HEK293T (cell line): ENCODE measurements around the gene ZCCHC7.

Experiments
- ARNT ChIP-seq: fragments of 450-650 bp; IDR thresholded peaks from 2 replicates; pipeline ENCODE4 v1.6.1; 2017; ENCODE audit warnings: mild to moderate bottlenecking
- BHLHE40 ChIP-seq: fragments of 450-650 bp; IDR thresholded peaks from 2 replicates; pipeline ENCODE4 v1.6.1; 2016; ENCODE audit warnings: mild to moderate bottlenecking, moderate library complexity, borderline replicate concordance
- CTBP1 ChIP-seq: fragments of 450-650 bp; IDR thresholded peaks from 2 replicates; pipeline ENCODE4 v1.6.1; 2016; ENCODE audit warnings: borderline replicate concordance
- ELF4 ChIP-seq: fragments of 450-650 bp; IDR thresholded peaks from 2 replicates; pipeline ENCODE4 v1.6.1; 2017; ENCODE audit warnings: antibody characterized with exemption
- FOXK2 ChIP-seq: fragments of 450-650 bp; IDR thresholded peaks from 2 replicates; pipeline ENCODE4 v1.6.1; 2016; ENCODE audit warnings: mild to moderate bottlenecking
- FOXM1 ChIP-seq: fragments of 450-650 bp; IDR thresholded peaks from 2 replicates; pipeline ENCODE4 v1.6.1; 2017; ENCODE audit warnings: mild to moderate bottlenecking, borderline replicate concordance
- HDGF ChIP-seq: fragments of 450-650 bp; IDR thresholded peaks from 2 replicates; pipeline ENCODE4 v1.6.1; 2017; ENCODE audit warnings: antibody characterized with exemption, borderline replicate concordance
- LEF1 ChIP-seq: fragments of 450-650 bp; IDR thresholded peaks from 2 replicates; pipeline ENCODE4 v1.6.1; 2017; ENCODE audit warnings: mild to moderate bottlenecking, borderline replicate concordance
- NFRKB ChIP-seq: fragments of 450-650 bp; IDR thresholded peaks from 2 replicates; pipeline ENCODE4 v1.6.1; 2016; ENCODE audit warnings: mild to moderate bottlenecking, moderate library complexity
- SP1 ChIP-seq: fragments of 450-650 bp; IDR thresholded peaks from 2 replicates; pipeline ENCODE4 v1.6.1; 2017
- SUZ12 ChIP-seq: fragments of 450-650 bp; IDR thresholded peaks from 2 replicates; pipeline ENCODE4 v1.6.1; 2016; ENCODE audit warnings: mild to moderate bottlenecking
- TARDBP ChIP-seq: fragments of 450-650 bp; IDR thresholded peaks from 2 replicates; pipeline ENCODE4 v1.6.1; 2016
- ZNF384 ChIP-seq: fragments of 450-650 bp; IDR thresholded peaks from 2 replicates; pipeline ENCODE4 v1.6.1; 2016
- TF ChIP-seq, protein P1 (sequence below): fragments of 450-650 bp; IDR thresholded peaks from 2 replicates; pipeline ENCODE4 v1.6.1; 2016

DNA sequence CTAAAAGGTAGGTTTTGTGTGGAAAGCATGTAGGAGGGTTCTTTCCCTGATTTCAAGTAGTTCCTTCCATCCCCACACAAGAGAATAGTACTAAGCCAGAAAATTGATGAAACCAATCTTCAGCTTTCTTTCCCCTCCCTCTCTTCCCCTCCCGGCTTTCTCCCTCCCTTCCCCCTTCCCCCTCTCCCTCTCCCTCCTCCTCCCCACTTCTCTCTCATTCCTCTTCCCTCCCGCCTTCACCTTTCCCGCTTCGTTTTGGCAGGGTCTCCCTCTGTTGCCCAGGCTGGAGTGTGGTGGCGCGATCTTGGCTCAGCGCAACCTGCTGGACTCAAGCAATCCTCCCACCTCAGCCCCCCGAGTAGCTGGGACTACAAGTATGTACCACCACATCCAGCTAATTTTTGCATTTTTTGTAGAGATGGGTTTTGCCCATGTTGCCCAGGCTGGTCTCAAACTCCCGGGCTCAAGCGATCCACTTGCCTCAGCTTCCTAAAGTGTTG, 85.8 kb downstream of the ZCCHC7 start:
- no peak for TF ChIP-seq BHLHE40
- TF ChIP-seq FOXM1 = no peak
- TF ChIP-seq HDGF = no peak
- no peak for TF ChIP-seq LEF1
- TF ChIP-seq SUZ12 = no peak
- TF ChIP-seq CTBP1 = no peak
- TF ChIP-seq FOXK2 = no peak
- no peak for TF ChIP-seq ELF4
- TF ChIP-seq ARNT = no peak
- TF ChIP-seq TARDBP = no peak
- no peak for TF ChIP-seq ZNF384
- no peak for TF ChIP-seq NFRKB
- no peak for TF ChIP-seq SP1
- TF ChIP-seq, protein P1, sequence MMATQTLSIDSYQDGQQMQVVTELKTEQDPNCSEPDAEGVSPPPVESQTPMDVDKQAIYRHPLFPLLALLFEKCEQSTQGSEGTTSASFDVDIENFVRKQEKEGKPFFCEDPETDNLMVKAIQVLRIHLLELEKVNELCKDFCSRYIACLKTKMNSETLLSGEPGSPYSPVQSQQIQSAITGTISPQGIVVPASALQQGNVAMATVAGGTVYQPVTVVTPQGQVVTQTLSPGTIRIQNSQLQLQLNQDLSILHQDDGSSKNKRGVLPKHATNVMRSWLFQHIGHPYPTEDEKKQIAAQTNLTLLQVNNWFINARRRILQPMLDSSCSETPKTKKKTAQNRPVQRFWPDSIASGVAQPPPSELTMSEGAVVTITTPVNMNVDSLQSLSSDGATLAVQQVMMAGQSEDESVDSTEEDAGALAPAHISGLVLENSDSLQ = no peak
